NCI-H2227 treated with DMSO at 0.1 percent for 48 hours (cell line): ENCODE results near the gene ADCY2.
"Not testable (repeated sequence)": the region's sequence is repeated elsewhere in the genome, so short reads cannot be mapped to it uniquely, and the experiment has no call there.

Experiments
- DNase-seq: peaks from one replicate; lab custom pipeline; 2025; lab: John Stamatoyannopoulos, UW

Gene ADCY2

GRCh38 chr5:7395432-7395946 is 449 bp upstream of the ADCY2 start:
- DNase-seq, result no peak

- DNase-seq, result no peak
These were observed 946 bp downstream of the ADCY2 start for GRCh38 chr5:7396713-7397454.

GRCh38 chr5:7397937-7398336 is 2.0 kb downstream of the ADCY2 start:
- no peak for DNase-seq

GRCh38 chr5:7398596-7399280 is 2.8 kb downstream of the ADCY2 start:
- DNase-seq, result no peak

GRCh38 chr5:7405277-7405676 is 9.3 kb downstream of the ADCY2 start:
- no peak for DNase-seq

GRCh38 chr5:7410936-7411511 is 15.1 kb downstream of the ADCY2 start:
- DNase-seq, result no peak

GRCh38 chr5:7412409-7412808 is 16.5 kb downstream of the ADCY2 start:
- DNase-seq, result no peak

- DNase-seq, result no peak
These were observed 19.2 kb downstream of the ADCY2 start for GRCh38 chr5:7415123-7415522.

- no peak for DNase-seq
These were observed 19.9 kb downstream of the ADCY2 start for GRCh38 chr5:7415587-7416535.

- no peak for DNase-seq
These were observed 22.3 kb downstream of the ADCY2 start for GRCh38 chr5:7418276-7418675.

- no peak for DNase-seq
These were observed 23.4 kb downstream of the ADCY2 start for GRCh38 chr5:7419367-7419766.

GRCh38 chr5:7419846-7420245 is 23.9 kb downstream of the ADCY2 start:
- DNase-seq, result no peak

- no peak for DNase-seq
These were observed 24.8 kb downstream of the ADCY2 start for GRCh38 chr5:7420510-7421280.

- DNase-seq, result no peak
These were observed 26.6 kb downstream of the ADCY2 start for GRCh38 chr5:7422316-7423106.

GRCh38 chr5:7423231-7423630 is 27.3 kb downstream of the ADCY2 start:
- DNase-seq, result not testable (repeated sequence)

GRCh38 chr5:7425830-7426229 is 29.9 kb downstream of the ADCY2 start:
- no peak for DNase-seq

- no peak for DNase-seq
These were observed 30.3 kb downstream of the ADCY2 start for GRCh38 chr5:7426284-7426683.

- DNase-seq, result no peak
These were observed 39.0 kb downstream of the ADCY2 start for GRCh38 chr5:7434914-7435313.

GRCh38 chr5:7435503-7435902 is 39.6 kb downstream of the ADCY2 start:
- DNase-seq, result no peak

- DNase-seq, result no peak
These were observed 40.6 kb downstream of the ADCY2 start for GRCh38 chr5:7436521-7436920.
